Stimulated activated CD4-positive, alpha-beta T cell treated with anti-CD3 and anti-CD28 coated beads, TNF-alpha, amount 100 ng/mL, for 1 hour (primary cell): Measurements from ENCODE around the gene EYA2.
"Not testable (repeated sequence)": the region's sequence is repeated elsewhere in the genome, so short reads cannot be mapped to it uniquely, and the experiment has no call there.

Experiments
- DNase-seq, 3 donors: peaks; one replicate each; pipeline ENCODE4 v3.0.0-alpha.2; 2020; ENCODE audit warnings: low read depth in 3 of 3, low spot score in 1 of 3

Gene EYA2

GRCh38 chr20:46894579-46894958, at the start of gene EYA2:
EYA2 (plus strand) TSS chr20:46894843; CDS start chr20:46990011, 95,168 bp downstream.
- no peak for DNase-seq

GRCh38 chr20:46844965-46845364, 49.7 kb upstream of the EYA2 start:
- no peak for DNase-seq

- DNase-seq = no peak
Observed at GRCh38 chr20:46849269-46849668, 45.4 kb upstream of the EYA2 start.

- no peak for DNase-seq
Observed at GRCh38 chr20:46849751-46850150, 44.9 kb upstream of the EYA2 start.

GRCh38 chr20:46850416-46850815, 44.2 kb upstream of the EYA2 start:
- no peak for DNase-seq

- no peak for DNase-seq
Observed at GRCh38 chr20:46850896-46851295, 43.7 kb upstream of the EYA2 start.

- DNase-seq = no peak
Observed at GRCh38 chr20:46851746-46852145, 42.9 kb upstream of the EYA2 start.

- no peak for DNase-seq
Observed at GRCh38 chr20:46852313-46852712, 42.3 kb upstream of the EYA2 start.

GRCh38 chr20:46853926-46854325, 40.7 kb upstream of the EYA2 start:
- DNase-seq = no peak

GRCh38 chr20:46857061-46857831, 37.4 kb upstream of the EYA2 start:
- no peak for DNase-seq

- no peak for DNase-seq
Observed at GRCh38 chr20:46865824-46866223, 28.8 kb upstream of the EYA2 start.

- DNase-seq = no peak
Observed at GRCh38 chr20:46870041-46870440, 24.6 kb upstream of the EYA2 start.

- DNase-seq = no peak
Observed at GRCh38 chr20:46872328-46873211, 22.1 kb upstream of the EYA2 start.

GRCh38 chr20:46875059-46875458, 19.6 kb upstream of the EYA2 start:
- no peak for DNase-seq

GRCh38 chr20:46879386-46879785, 15.3 kb upstream of the EYA2 start:
- no peak for DNase-seq

- DNase-seq = not testable (repeated sequence)
Observed at GRCh38 chr20:46879963-46880362, 14.7 kb upstream of the EYA2 start.

- DNase-seq = no peak
Observed at GRCh38 chr20:46883892-46884291, 10.8 kb upstream of the EYA2 start.

GRCh38 chr20:46890682-46891081, 4.0 kb upstream of the EYA2 start:
- DNase-seq = no peak

GRCh38 chr20:46893051-46893450, 1.6 kb upstream of the EYA2 start:
- DNase-seq = no peak

- no peak for DNase-seq
Observed at GRCh38 chr20:46893877-46894578, 615 bp upstream of the EYA2 start.

- DNase-seq = no peak
Observed at GRCh38 chr20:46894971-46895905, 595 bp downstream of the EYA2 start.
